OCI-LY1 (cell line): ENCODE measurements around the gene KATNAL2.

Experiments used
- H2AFZ ChIP-seq: fragments of 200-600 bp; sonication (generic), shearing (Covaris generic); 2 replicates; pipeline ENCODE4 v1.6.0; 2014; ENCODE audit warnings: antibody characterized with exemption, mild to moderate bottlenecking, low read length
- H3F3A ChIP-seq: fragments of 200-600 bp; sonication (generic), shearing (Covaris generic); 2 replicates; pipeline ENCODE4 v1.6.0; 2014; ENCODE audit warnings: mild to moderate bottlenecking, antibody characterized with exemption, low read length, moderate library complexity; ENCODE audit not compliant: insufficient read depth
- H3K27ac ChIP-seq: fragments of 200-600 bp; sonication (generic); 2 replicates; pipeline ENCODE4 v1.5.1; 2014; ENCODE audit warnings: low read length, mixed run types, mild to moderate bottlenecking, low read depth; ENCODE audit not compliant: poor library complexity, severe bottlenecking
- H3K27me3 ChIP-seq: fragments of 200-600 bp; sonication (generic); 2 replicates; pipeline ENCODE4 v1.6.0; 2014; ENCODE audit warnings: antibody characterized with exemption, mild to moderate bottlenecking, low read length, moderate library complexity; ENCODE audit not compliant: insufficient read depth
- H3K36me3 ChIP-seq: fragments of 200-600 bp; sonication (generic); 2 replicates; pipeline ENCODE4 v1.6.1; 2014; ENCODE audit warnings: mild to moderate bottlenecking, antibody characterized with exemption, low read length, moderate library complexity, mixed read lengths; ENCODE audit not compliant: insufficient read depth
- H3K4me1 ChIP-seq: fragments of 200-600 bp; sonication (generic); 2 replicates; pipeline ENCODE4 v1.5.1; 2014; ENCODE audit warnings: mild to moderate bottlenecking, low read length, moderate library complexity; ENCODE audit not compliant: insufficient read depth, severe bottlenecking
- H3K4me2 ChIP-seq: fragments of 200-600 bp; sonication (generic), shearing (Covaris generic); 2 replicates; pipeline ENCODE4 v1.6.1; 2014; ENCODE audit warnings: low read length
- H3K4me3 ChIP-seq: fragments of 200-600 bp; sonication (generic); 2 replicates; pipeline ENCODE4 v1.5.1; 2014; ENCODE audit warnings: low read length, low read depth, mild to moderate bottlenecking, mixed read lengths; ENCODE audit not compliant: poor library complexity, severe bottlenecking
- H3K79me2 ChIP-seq: fragments of 200-600 bp; shearing (Covaris generic); 2 replicates; pipeline ENCODE4 v1.6.1; 2016; ENCODE audit warnings: mixed run types, low read length, mixed read lengths; ENCODE audit not compliant: insufficient read depth
- H3K9ac ChIP-seq: fragments of 200-600 bp; sonication (generic), shearing (Covaris generic); 2 replicates; pipeline ENCODE4 v1.6.1; 2014; ENCODE audit warnings: mild to moderate bottlenecking, low read length, mixed read lengths
- H3K9me2 ChIP-seq: fragments of 200-600 bp; sonication (generic), shearing (Covaris generic); 2 replicates; pipeline ENCODE4 v1.6.1; 2014; ENCODE audit warnings: low read depth, mild to moderate bottlenecking, low read length, mixed read lengths
- H3K9me3 ChIP-seq: fragments of 200-600 bp; shearing (Covaris generic); 2 replicates; pipeline ENCODE4 v1.6.1; 2014; ENCODE audit warnings: low read length, mixed read lengths
- H4K20me1 ChIP-seq: fragments of 200-600 bp; sonication (generic), shearing (Covaris generic); 2 replicates; pipeline ENCODE4 v1.6.0; 2016; ENCODE audit warnings: mild to moderate bottlenecking, low read length; ENCODE audit not compliant: insufficient read depth
- CTCF ChIP-seq: fragments of 200-600 bp; sonication (generic), shearing (Covaris generic); IDR thresholded peaks from 2 replicates; pipeline ENCODE4 v1.5.1; 2017; ENCODE audit warnings: mild to moderate bottlenecking, antibody characterized with exemption, low read length, moderate library complexity, mixed read lengths
- EZH2 ChIP-seq: fragments of 200-600 bp; sonication (generic), shearing (Covaris generic); IDR thresholded peaks from 2 replicates; pipeline ENCODE4 v1.8.0; 2017; ENCODE audit warnings: borderline replicate concordance, mixed run types, mild to moderate bottlenecking, antibody characterized with exemption, low read length, moderate library complexity, mixed read lengths

KATNAL2 gene

DNA sequence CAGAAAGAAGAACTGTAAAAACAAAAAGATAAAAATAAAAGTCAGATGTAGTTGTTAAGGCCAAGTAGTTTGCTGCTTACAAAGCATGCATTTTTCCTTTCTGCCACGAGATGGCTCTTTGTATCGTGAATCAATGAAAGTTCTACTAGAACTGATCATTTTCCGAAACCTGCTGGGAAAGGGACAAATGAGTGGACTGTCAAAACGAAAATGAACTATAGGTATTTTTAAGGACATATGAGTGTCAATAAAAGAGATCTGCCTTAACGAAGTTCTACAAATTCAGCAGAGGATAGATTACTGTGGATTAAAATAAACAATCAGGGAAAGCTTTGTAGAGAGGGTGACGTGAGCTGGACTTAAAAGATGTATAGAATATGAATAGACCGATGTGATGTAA lies 133.1 kb downstream of the KATNAL2 start:
- Histone ChIP-seq H3K9ac (no peak overlapping the region), H3K27me3 (no peaks in the 10 kb centered on the region), H3K4me2 (no peak overlapping the region), H4K20me1 (no peaks in the 10 kb centered on the region), H3K79me2 (no peaks in the 10 kb centered on the region), H3K36me3 (no peaks in the 10 kb centered on the region), H3K27ac (no peak overlapping the region), H3F3A (no peaks in the 10 kb centered on the region; the same call in 1 of the 2 replicates), H3K9me2 (no peaks in the 10 kb centered on the region), H3K4me1 (no peaks in the 10 kb centered on the region), H3K4me3 (no peak overlapping the region), H2AFZ (no peak overlapping the region), H3K9me3 (no peaks in the 10 kb centered on the region)
- TF ChIP-seq CTCF (peak; percentile 78), EZH2 (no peak)

GRCh38 chr18:47054369-47054768 lies 137.0 kb downstream of the KATNAL2 start:
- H3F3A ChIP-seq, result no peaks in the 10 kb centered on the region
- H3K36me3 ChIP-seq, result peaks cover 9% of the 10 kb centered on the region
- H3K27ac ChIP-seq, result no peak overlapping the region
- H4K20me1 ChIP-seq, result no peaks in the 10 kb centered on the region
- H3K4me2 ChIP-seq, result no peak overlapping the region
- no peaks in the 10 kb centered on the region for H3K79me2 ChIP-seq
- no peak for TF ChIP-seq EZH2
- no peak for TF ChIP-seq CTCF
- H3K9ac ChIP-seq, result no peak overlapping the region
- no peaks in the 10 kb centered on the region for H3K9me2 ChIP-seq
- H3K4me1 ChIP-seq, result no peaks in the 10 kb centered on the region
- H3K4me3 ChIP-seq, result no peak overlapping the region
- no peaks in the 10 kb centered on the region for H3K27me3 ChIP-seq
- H3K9me3 ChIP-seq, result no peaks in the 10 kb centered on the region
- H2AFZ ChIP-seq, result no peak overlapping the region

DNA sequence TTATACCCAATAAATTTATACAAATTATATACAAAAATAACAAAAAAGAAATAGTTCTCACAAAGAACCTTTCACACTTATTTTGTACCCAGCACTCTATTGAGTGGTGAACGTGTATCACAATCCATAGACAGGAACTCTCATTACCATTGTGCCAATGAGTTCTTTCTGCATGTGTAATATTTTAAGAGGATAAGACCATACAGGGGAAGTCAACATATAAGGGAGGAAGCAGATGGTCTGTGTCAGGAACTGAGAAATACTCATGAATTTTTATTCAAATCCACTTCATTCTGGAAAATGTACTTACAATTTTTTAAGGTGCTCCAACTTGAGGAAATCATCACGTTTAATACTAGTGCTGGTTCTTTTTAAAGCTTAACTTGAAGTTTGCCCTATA lies 145.1 kb downstream of the KATNAL2 start:
- no peaks in the 10 kb centered on the region for H3K79me2 ChIP-seq
- no peak overlapping the region for H3K9ac ChIP-seq
- H2AFZ ChIP-seq, result no peak overlapping the region
- no peak overlapping the region for H3K4me3 ChIP-seq
- H3K27me3 ChIP-seq, result no peaks in the 10 kb centered on the region
- no peak overlapping the region for H3K4me2 ChIP-seq
- no peaks in the 10 kb centered on the region for H3K9me3 ChIP-seq
- no peak overlapping the region for H3K27ac ChIP-seq
- no peaks in the 10 kb centered on the region for H3K4me1 ChIP-seq
- H4K20me1 ChIP-seq, result no peaks in the 10 kb centered on the region
- no peak for TF ChIP-seq CTCF
- TF ChIP-seq EZH2, result no peak
- peaks cover 13% of the 10 kb centered on the region for H3K36me3 ChIP-seq
- H3K9me2 ChIP-seq, result no peaks in the 10 kb centered on the region
- no peaks in the 10 kb centered on the region for H3F3A ChIP-seq
